ENCODE measurements around the gene KLHL10.
"Not testable (repeated sequence)": the region's sequence is repeated elsewhere in the genome, so short reads cannot be mapped to it uniquely, and the experiment has no call there.

The KLHL10 gene

GRCh38 chr17:41813699-41814124 lies 23.9 kb upstream of the KLHL10 start:
- DNase-seq = no peak

GRCh38 chr17:41814195-41814594 lies 23.4 kb upstream of the KLHL10 start:
- DNase-seq = no peak

- no peak for DNase-seq
Observed at GRCh38 chr17:41816637-41817320, 20.8 kb upstream of the KLHL10 start.

- DNase-seq = no peak
Observed at GRCh38 chr17:41818024-41818423, 19.6 kb upstream of the KLHL10 start.

GRCh38 chr17:41821776-41822175 lies 15.8 kb upstream of the KLHL10 start:
- no peak for DNase-seq

- DNase-seq = no peak
Observed at GRCh38 chr17:41822216-41823140, 15.1 kb upstream of the KLHL10 start.

GRCh38 chr17:41823141-41823524 lies 14.5 kb upstream of the KLHL10 start:
- no peak for DNase-seq

- DNase-seq = no peak
Observed at GRCh38 chr17:41823580-41823979, 14.0 kb upstream of the KLHL10 start.

- no peak for DNase-seq
Observed at GRCh38 chr17:41824086-41824485, 13.5 kb upstream of the KLHL10 start.

GRCh38 chr17:41825175-41825845 lies 12.3 kb upstream of the KLHL10 start:
- no peak for DNase-seq

GRCh38 chr17:41829961-41830360 lies 7.7 kb upstream of the KLHL10 start:
- DNase-seq = not testable (repeated sequence)

GRCh38 chr17:41835214-41835799 lies 2.3 kb upstream of the KLHL10 start:
- DNase-seq = no peak

- peak; percentile 29 for DNase-seq
Observed at GRCh38 chr17:41835800-41836549, 1.6 kb upstream of the KLHL10 start, which contains the start of gene NT5C3B. NT5C3B (minus strand) TSS chr17:41836232; CDS start chr17:41836193, 39 bp downstream.

- DNase-seq = no peak
Observed at GRCh38 chr17:41836550-41837196, 952 bp upstream of the KLHL10 start.

GRCh38 chr17:41839448-41839847 lies 1.8 kb downstream of the KLHL10 start:
- not testable (repeated sequence) for DNase-seq

GRCh38 chr17:41840781-41841180 lies 3.2 kb downstream of the KLHL10 start:
- not testable (repeated sequence) for DNase-seq

- DNase-seq = no peak
Observed at GRCh38 chr17:41844971-41845370, 7.3 kb downstream of the KLHL10 start.

- no peak for DNase-seq
Observed at GRCh38 chr17:41848788-41849187, 11.2 kb downstream of the KLHL10 start.

GRCh38 chr17:41849251-41849990 lies 11.8 kb downstream of the KLHL10 start:
- no peak for DNase-seq

GRCh38 chr17:41851382-41851781 lies 13.8 kb downstream of the KLHL10 start:
- not testable (repeated sequence) for DNase-seq
